Adrenal gland (tissue), 12 donors: ENCODE data around the gene RIC8B. TPM values are rescaled to one million over a fixed set of nuclear protein-coding genes. Genes with fewer than 3 reads are reported as not detected.

Experiments
- DNase-seq, 7 donors: peaks; one replicate each; pipeline ENCODE4 v3.0.0-alpha.2; 2019 to 2020
- H3K27ac ChIP-seq, 5 donors: fragments of 200-600 bp; sonication (generic) in 4 of 5; 1 replicate in 3 of 5; 2 replicates in 2 of 5; pipeline versions ENCODE4 v1.5.1 to v1.8.0; 2016 to 2020; ENCODE audit warnings: mild to moderate bottlenecking in 1 of 5
- H3K27me3 ChIP-seq: fragments of 200-600 bp; 2 replicates; pipeline ENCODE4 v1.8.0; 2021
- H3K36me3 ChIP-seq, 2 donors: fragments of 200-600 bp; replicated peaks in 1 of 2; 1 replicate in 1 of 2; 2 replicates in 1 of 2; pipeline versions ENCODE4 v1.5.1 to v1.8.0; 2018 to 2022
- H3K4me1 ChIP-seq, 2 donors: fragments of 200-600 bp; replicated peaks in 1 of 2; 1 replicate in 1 of 2; 2 replicates in 1 of 2; pipeline versions ENCODE4 v1.5.1 to v1.8.0; 2018 to 2021
- H3K4me3 ChIP-seq, 4 donors: fragments of 200-600 bp; sonication (generic) in 3 of 4; one replicate each; pipeline ENCODE4 v1.5.1; 2016 to 2018
- H3K9me3 ChIP-seq, 3 donors: fragments of 200-600 bp; sonication (generic) in 1 of 3; replicated peaks in 1 of 3; 1 replicate in 2 of 3; 2 replicates in 1 of 3; pipeline versions ENCODE4 v1.5.1 to v1.8.0; 2016 to 2021
- CTCF ChIP-seq, 6 experiments: fragments of 450-650 bp in 4 of 6; fragments of 200-600 bp in 2 of 6; sonication (generic) in 1 of 6; IDR thresholded peaks; 1 replicate in 5 of 6; 2 replicates in 1 of 6; pipeline versions ENCODE4 v1.5.1 to v1.8.0; 2016 to 2021; ENCODE audit warnings: antibody characterized with exemption in 6 of 6, mild to moderate bottlenecking in 2 of 6, moderate library complexity in 1 of 6
- POLR2A ChIP-seq, 2 donors: fragments of 450-650 bp; IDR thresholded peaks; one replicate each; pipeline ENCODE4 v1.6.1; 2017; ENCODE audit warnings: antibody characterized with exemption in 2 of 2, mild to moderate bottlenecking in 2 of 2, moderate library complexity in 1 of 2
- WGBS, 4 donors: extraction: QIAGEN DNeasy Blood & Tissue Kit in 2 of 4; methylation state at CpG; one replicate each; pipeline versions ENCODE4 v1.1.5 to v1.1.7; 2013 to 2017; 5-methylcytosine and 5-hydroxymethylcytosine counted together
- intact Hi-C, 2 donors: fragments of 100-400 bp; cut with DNase I; formaldehyde crosslinking; loops; one replicate each; pipeline versions ENCODE4 v1.14.1 to v1.15.0; 2022 to 2023
- polyA plus RNA-seq, 3 donors: library from polyadenylated mRNA; stranded (reverse); fragments of 200-250 nt in 2 of 3; fragments of 350-450 nt in 1 of 3; fragmentation: Illumina TruSeq in 1 of 3; extraction: RNeasy Lipid Tissue Mini Kit (QIAGEN cat#74804) in 1 of 3; gene quantifications; one replicate each; pipeline ENCODE4 v1.2.3, GENCODE V29; 2013 to 2014
- total RNA-seq, 9 donors: library from RNA; depleted of rRNA in 4 of 9; stranded (reverse); fragments of >200 nt in 4 of 9; fragments of 120-200 nt in 1 of 9; fragmentation: NEBNext Ultra II Directional in 1 of 9; extraction: Animal tissue kit (Norgen Biotek cat#: 25700) in 1 of 9; gene quantifications; one replicate each; pipeline versions ENCODE4 v1.1.0 to v1.2.4, GENCODE V29; 2013 to 2023
- donor health status: healthy with polysubstance abuse.
- donor health status: Bipolar disorder and iron deficiency.
- donor health status: DM: yes; HTN: yes; CAD: no.
- donor health status: DM: no; HTN: no; CAD: no.
- donor health status: DM: no; HTN: no; CAD: no.
- donor health status: DM: yes; HTN: yes; CAD: no.

The RIC8B gene
- total and polyA plus RNA-seq, 12 donors, result 5.1 to 29.3 (median 14.5) TPM

GRCh38 chr12:106907846-106908245 is 133.4 kb downstream of the RIC8B start:
- Histone ChIP-seq H3K9me3 (no peaks in the 10 kb centered on the region), H3K27ac (no peak overlapping the region), H3K4me3 (no peak overlapping the region), H3K4me1 (no peaks in the 10 kb centered on the region), H3K36me3 (no peaks in the 10 kb centered on the region), H3K27me3 (peaks cover 21% of the 10 kb centered on the region)
- 76 to 85% (median 80%) methylated on average over 4 of the region's 4 CpGs for WGBS, 4 donors
- DNase-seq, result no peak
- intact Hi-C loops, result no loop called here
- TF ChIP-seq POLR2A (IDR thresholded peaks at IDR 0.05) (no peak), CTCF (IDR thresholded peaks at IDR 0.05) (no peak)

GRCh38 chr12:106908561-106908960 is 134.1 kb downstream of the RIC8B start:
- WGBS, 4 donors, result 69 to 84% (median 77%) methylated on average over 3 of the region's 3 CpGs
- no peaks in the 10 kb centered on the region for H3K4me1 ChIP-seq
- no peak for DNase-seq
- TF ChIP-seq POLR2A (IDR thresholded peaks at IDR 0.05), result no peak
- no peak for TF ChIP-seq CTCF (IDR thresholded peaks at IDR 0.05)
- intact Hi-C loops, result no loop called here
- peaks cover 21% of the 10 kb centered on the region for H3K27me3 ChIP-seq
- no peaks in the 10 kb centered on the region for H3K36me3 ChIP-seq
- H3K27ac ChIP-seq, result no peak overlapping the region
- no peaks in the 10 kb centered on the region for H3K9me3 ChIP-seq
- no peak overlapping the region for H3K4me3 ChIP-seq

GRCh38 chr12:106910202-106910601 is 135.7 kb downstream of the RIC8B start:
- Histone ChIP-seq H3K27ac (no peak overlapping the region), H3K4me1 (no peaks in the 10 kb centered on the region), H3K4me3 (no peak overlapping the region), H3K9me3 (no peaks in the 10 kb centered on the region), H3K36me3 (no peaks in the 10 kb centered on the region), H3K27me3 (peaks cover 21% of the 10 kb centered on the region)
- TF ChIP-seq POLR2A (IDR thresholded peaks at IDR 0.05) (no peak), CTCF (IDR thresholded peaks at IDR 0.05) (no peak)
- no peak for DNase-seq
- intact Hi-C loops, result no loop called here
- WGBS, 4 donors, result 88 to 100% (median 91%) methylated on average over 1 of the region's 1 CpG

GRCh38 chr12:106911581-106911980 is 137.1 kb downstream of the RIC8B start:
- DNase-seq, result no peak
- no peaks in the 10 kb centered on the region for H3K9me3 ChIP-seq
- H3K36me3 ChIP-seq, result no peaks in the 10 kb centered on the region
- H3K27me3 ChIP-seq, result peaks cover 15% of the 10 kb centered on the region
- no peak overlapping the region for H3K4me3 ChIP-seq
- TF ChIP-seq POLR2A (IDR thresholded peaks at IDR 0.05), result no peak
- no peak for TF ChIP-seq CTCF (IDR thresholded peaks at IDR 0.05)
- H3K4me1 ChIP-seq, result no peaks in the 10 kb centered on the region
- H3K27ac ChIP-seq, result no peak overlapping the region
- WGBS, 4 donors, result 81 to 83% (median 81%) methylated on average over 6 of the region's 6 CpGs
- intact Hi-C loops, result no loop called here
